Effector CD8-positive, alpha-beta T cell (primary cell): ENCODE data around the gene HCFC1.

Source experiments
- DNase-seq: peaks from one replicate; lab custom pipeline; 2025; lab: John Stamatoyannopoulos, UW
- total RNA-seq, 4 experiments: gene quantifications; one replicate each; lab custom pipeline; 2026; lab: John Stamatoyannopoulos, UW

HCFC1 gene
- total RNA-seq: 127 to 155 (median 133) reads per million in 4 experiments

DNA sequence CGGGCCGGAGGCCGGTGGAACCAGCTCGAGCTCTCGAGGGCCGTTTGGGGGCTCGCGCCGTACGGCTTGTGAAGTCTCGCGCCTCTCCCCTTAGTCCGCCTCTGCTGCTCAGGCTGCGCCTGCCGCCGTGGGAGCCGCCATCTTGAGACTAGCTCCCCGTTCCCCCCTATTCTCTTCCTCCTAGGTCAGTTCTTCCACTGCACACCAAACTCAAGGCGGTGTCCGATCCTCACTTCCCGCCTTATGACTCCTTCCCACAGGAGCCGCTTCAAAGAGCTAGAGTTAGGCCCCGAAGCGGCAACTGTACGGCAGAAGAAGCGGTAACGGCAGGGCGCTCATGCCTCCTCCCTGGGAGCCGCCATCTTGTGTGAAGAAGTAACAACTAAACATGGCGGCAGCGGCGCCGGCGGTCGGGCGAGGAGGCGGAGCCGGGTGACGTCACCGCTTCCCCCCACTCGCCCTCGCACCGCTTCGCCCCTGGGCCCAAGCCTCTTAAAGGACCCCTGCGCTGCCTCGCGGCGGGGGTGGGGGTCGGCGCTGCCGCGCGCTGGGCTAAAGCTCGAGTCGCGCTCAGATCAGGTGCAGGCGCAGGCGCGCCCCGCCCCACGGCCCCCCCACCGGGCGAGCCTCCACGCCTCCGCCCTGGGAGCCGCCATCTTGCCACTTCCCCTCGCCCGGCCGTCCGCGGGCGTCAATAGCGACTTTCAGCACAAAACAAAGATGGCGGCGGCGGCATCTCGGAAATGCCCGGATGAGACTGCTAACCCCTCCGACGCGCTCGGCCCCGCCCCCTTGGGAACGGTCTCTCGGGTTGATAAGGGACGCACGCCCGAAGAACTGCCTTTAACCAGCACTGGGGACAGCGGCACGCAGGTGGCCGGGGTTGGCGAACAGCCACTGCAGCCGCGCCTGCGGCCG, at the start of gene HCFC1:
TSS of gene HCFC1 (minus strand) at position 369 of the 918 bp plus-strand sequence. CDS start 978 bp downstream, outside the sequence.
- peak; percentile 81 for DNase-seq

DNA sequence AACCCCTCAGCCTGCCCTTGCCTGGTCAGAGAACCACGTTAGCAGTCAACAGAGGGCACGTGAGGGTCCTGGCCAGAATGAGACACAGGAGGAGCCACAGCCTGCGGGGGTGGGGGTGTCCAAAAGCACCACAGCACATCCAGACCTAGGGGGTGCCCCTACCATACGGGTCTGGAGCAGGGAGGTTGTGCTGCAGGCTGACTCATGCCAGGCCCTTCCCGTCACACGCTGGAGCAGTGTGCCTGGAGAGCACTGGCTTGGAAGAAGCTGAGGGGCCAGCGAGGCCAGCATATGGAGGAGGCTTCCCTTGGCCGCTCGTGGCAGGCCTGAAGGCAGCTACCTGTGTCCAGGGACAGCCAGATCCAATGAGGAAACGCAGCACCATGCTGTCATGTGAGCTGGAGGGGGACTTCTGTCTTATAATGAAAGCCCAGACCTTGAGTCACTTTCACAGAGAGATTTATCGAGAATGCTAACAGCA, 49.6 kb upstream of the HCFC1 start:
- no peak for DNase-seq

DNA sequence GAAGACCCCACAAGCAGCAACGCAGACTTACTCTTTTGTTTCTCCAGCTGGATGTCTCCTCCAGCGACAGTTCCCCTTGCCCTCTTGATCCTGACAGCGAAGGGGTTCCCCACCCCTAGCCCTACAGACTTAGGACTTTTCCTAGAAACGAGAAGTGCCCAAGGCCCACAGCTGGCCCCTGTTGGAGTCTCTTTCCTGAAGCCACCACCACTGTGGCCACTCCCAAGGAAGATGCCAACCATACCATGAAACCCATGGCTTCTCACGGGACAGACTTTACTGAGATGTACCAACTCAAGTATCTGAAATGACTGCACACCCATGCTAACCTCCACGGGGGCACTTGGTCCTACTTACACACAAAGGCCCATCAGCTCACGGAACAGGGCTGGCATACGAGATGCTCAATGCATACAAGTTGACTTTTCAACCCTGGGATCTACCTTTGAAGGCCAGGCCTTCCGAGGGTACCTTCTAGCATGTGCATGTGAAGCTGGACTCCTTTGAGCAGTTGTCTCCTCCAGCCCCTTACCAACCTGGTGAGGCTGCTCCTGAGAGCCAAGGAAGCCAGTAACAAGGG, 49.0 kb upstream of the HCFC1 start:
- no peak for DNase-seq

DNA sequence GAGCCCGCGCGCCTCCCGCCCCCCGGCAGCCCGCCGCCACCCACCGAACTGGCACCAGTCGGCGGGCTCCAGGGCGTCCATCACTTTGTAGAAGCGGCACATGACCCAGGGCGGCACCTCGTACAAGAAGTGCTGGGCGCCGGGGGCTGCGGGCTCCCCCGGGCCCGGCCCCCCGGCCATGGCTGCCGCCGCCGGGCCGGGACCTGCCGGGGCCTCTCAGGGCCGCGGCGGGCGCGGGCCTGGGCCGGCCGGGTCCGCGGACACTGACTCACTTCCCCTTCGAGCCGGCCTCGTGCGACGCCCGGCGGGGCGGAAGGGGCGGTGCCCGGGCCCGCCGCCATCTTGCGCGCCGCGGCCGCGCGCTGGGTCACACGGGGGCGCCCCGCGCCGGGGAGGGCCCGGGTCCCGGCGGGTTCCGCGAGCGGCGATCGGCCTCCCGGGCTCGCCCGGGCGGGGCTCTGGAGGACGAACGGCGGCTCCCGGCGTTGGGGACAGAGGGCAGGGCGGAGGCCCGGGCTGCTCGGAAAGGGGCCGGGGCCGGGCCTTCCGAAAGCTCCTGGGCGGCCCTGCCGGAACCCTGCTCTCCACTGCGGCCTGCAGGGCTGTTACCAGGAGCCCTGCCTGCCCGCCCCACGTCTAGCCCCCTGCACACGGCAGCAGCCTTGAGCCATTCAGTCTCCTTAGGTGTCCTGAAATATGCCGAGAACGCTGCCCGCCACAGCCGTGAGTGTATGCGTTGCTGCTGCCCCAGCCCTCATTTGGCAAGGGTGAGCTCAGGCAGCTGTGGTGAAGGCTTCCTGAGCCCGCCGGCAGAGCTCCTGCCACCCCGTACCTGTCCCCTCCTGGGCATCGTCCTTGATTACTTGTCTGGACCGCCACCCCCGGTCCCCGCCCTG, 48.3 kb upstream of the HCFC1 start, which contains the start of gene IRAK1:
TSS of gene IRAK1 (minus strand) at position 270 of the 896 bp plus-strand sequence. CDS start at position 180, 90 bp downstream.
- peak; percentile 12 for DNase-seq

DNA sequence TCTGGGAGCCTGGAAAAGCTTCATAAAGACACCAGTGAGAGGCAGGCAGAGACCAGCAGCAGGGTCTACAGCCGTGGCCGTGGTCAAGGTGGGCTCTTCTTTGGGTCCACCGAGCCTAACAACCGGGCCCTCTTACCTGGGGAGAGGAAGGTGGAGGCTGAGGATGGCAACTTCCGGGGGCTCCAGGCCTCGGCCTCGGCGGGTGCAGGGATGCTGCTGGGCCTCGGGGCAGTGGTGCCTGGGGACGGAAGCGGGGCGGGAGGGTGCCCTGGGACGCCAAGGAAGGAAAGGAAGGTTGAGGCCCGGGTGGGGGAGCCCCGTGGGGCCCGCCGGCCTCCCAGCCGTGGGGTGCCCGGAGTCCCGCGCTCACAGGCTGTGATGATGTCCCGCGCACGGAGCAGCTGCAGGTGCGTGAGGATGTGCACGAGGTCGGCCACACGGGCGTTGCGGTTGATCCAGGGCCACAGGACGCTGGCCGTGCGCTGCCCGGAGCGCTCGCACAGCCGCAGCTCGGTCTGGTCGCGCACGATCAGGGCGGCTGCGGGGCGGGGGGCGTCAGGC, 47.5 kb upstream of the HCFC1 start:
- no peak for DNase-seq

DNA sequence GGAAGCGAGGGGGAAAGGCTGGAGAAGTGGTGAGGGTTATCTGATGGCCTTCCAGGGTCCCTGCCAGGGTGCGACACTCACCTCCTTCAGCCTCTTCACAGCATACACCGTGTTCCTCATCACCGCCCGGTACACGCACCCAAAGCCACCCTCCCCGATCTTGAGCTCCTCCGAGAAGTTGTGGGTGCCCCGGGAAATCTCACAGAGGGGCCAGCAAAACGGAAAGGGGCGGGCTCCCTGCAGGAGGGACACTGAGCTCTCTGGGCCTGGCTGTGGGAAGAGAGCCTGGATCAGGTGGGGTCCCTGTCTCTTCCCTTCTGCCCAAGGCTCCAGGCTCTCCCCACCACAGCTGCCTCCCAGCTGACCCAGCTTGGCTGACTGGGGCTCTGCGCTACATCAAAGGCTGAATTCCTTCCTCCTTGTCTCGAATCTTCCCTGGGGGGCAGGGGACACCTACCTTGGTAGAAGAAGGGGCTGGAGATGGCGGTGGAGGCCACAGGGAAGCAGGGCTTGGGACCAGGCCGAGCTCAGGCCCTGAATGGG, 47.0 kb upstream of the HCFC1 start:
- DNase-seq: no peak

DNA sequence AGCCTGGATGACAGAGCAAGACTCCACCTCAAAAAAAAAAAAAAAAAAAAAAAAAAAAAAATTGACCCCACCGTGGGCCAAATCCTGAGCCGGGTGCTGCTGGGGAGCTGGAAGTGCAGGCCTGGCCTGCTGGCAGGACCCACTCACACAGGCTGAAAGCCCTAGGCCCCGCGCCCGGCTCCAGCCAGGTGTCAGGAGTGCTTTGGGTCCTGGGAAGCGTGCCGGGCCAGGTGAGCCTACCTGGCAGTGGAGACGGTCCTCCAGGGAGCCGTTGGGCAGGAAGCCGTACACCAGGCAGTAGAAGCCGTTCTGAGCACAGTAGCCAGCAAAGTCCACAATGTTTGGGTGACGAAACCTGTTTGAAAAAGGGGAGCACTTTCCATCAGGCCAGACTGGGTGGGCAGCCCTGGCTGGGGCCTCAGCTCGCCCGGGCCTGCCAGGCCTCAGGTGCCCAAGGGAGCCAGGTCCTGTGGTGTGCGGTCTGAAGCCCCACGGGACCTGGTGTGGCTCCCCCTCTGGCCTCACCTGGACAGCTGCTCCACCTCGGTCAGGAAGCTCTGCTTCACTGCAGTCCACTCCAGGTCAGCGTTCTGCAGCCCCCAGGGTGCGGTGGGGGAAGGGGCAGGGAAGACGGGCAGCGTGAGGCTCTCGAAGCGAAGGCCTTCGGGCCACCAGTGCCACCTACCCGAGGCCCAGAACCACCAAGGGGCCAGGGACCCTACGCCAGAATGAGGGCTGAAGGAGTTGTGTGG, 46.3 kb upstream of the HCFC1 start:
- DNase-seq: no peak

DNA sequence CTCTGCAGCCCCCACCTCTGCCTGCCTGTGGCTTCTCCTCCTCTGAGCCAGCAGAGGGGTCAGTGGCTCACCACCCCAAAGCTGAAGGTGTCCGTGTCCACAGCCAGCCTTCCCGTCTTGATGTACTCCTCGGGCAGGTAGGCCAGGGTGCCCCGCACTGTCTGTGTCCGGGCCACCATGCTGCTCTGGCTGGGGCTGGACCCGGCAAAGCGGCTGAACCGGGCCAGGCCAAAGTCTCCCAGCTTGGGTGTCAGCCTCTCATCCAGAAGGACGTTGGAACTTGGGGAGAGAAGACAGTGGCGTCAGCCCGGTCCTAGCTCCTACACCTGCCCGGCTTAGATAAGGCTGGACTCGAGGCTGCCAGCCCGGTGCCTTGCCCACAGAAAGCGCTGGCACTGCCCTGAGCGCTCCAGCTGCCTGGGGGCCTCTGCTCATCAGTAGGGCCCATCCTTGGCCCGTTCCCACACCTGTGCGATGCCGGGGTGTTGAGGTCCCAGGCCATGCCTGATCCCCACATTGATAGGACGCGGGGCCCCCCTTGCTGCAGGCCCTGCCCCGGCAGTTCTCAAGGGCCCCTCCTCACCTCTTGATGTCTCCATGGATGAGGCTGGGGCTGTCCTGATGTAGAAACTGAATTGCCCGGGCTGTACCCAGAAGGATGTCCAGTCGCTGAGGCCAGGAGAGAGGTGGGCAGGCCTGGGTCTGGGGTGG, 44.9 kb upstream of the HCFC1 start:
- DNase-seq: no peak

DNA sequence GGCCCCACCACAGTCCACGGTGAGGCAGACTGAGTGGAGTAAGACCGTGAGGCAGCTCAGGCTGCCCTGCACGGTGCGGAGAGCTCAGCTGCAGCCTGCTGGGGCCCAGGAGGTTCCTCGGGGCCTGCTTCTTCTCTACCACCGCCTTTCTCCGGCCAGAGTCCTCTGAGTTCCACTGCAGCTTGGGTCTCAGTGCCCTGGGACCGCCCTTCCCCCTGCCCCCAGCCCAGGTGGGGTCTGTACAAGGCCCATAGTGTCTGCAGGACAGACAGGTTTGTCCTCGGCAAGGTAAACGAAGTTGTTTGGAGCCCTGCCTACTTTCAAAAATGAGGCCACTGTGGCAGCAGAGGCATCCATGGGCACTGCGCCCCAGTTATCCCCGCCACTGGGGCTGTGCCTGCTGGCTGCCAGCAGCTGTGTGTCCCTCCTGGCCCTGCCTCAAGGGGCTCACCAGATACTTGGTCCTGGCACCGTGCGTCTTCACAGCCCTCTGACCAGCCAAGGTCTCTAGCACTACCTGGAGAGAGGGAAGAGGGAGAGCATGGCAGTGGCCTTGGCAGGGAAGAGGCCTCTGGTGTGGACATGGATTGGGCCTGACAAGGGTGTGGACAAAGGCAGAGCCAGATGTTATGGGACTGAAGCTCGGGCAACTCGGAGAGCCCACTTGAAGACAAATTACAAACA, 44.1 kb upstream of the HCFC1 start:
- no peak for DNase-seq

DNA sequence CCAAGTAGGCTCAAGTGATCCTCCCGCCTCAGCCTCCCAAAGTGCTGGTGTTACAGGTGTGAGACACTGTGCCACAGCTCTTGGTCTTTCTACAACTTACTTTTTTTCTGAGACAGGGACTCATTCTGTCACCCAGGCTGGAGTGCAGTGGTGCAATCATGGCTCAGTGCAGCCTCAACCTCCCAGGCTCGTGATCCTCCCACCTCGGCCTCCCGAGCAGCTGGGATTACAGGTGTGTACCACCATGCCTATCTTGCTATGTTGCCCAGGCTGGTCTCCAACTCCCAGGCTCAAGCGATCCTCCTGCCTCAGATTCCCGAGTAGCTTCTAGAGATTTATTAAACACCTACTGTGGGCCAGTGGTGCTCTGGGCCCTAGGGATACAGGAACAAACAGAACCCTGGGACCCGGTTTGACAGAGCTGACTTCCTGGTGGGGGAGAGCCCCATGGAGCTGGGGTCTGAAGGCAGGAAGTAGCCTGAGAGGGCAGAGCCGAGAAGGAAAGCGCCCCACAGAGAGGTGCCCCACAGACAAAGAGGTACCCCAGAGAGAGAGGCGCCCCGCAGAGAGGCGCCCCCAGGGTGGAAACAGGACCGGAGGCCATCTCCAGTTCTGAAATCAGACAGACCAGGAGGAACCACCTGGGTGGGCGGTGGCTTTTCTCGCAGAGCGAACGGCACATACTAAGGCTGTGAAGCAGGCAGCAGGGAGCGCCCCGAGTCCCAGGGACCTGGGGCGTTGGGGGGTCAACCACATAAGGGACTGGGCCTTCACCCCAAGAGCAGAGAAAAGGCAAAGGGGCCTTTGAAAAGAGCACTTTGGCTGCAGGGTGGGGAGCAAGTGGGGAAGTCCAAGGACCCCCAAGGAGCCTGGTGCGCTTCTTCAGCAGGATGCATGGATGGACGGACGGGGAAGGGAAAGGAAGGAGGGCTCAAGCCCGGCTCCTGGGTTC, 43.1 kb upstream of the HCFC1 start:
- DNase-seq: no peak

DNA sequence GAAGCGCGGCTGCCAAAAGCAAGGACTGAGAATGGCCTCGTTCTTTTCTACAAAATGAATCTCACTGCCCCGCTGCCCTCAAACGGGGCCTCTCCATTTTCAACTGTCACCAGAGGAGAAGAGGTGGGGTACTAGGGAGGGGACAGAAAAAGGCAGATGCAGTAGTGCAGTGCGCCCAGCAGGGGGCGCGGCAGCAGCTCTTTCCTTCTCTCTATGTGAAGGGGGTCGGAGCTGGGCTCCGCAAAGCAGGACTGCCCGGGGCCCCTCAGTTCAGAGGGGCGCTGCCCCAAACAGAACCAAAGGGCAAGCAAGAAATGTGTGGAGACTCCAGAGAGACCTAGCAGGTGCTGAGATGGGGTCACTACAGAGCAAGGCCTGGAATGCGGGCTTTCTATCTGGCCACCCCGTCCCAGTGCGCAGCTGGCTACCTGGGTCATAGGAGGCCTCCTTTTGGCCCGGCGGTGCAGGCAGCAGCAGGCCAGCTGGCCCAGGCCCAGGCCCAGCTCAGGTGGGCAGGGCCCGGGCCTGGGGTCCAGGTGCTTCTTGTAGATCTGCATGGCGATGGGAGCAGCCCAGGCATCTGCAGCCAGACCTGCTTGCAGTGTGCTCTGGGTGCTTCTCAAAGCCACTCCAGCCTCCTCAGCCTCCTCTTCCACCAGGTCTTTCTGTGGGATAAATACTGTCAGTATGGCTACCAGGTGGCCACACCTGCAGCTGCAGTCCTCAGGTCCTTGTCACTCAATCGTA, 42.2 kb upstream of the HCFC1 start:
- DNase-seq: peak; percentile 30

DNA sequence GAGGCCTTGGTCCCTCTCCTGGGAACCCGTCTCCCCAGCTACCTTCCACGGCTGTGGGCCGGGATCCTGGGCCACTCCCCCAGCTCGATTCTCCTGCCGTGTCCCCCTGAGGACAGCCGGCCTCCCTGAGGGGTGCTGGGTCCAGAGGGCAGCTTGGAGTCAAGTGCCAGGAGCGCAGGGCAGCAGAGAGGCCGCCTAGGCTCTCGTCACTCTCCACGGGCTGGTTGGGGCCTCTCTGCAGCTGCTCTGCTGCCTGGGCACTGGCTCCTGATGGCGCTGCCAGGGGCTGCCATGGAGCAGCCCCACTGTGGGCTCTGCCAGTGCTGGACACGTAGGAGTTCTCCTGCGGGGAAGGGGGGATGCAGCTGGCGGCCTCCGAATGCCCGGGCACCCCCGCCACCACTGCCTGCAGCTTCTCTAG, 41.4 kb upstream of the HCFC1 start:
- no peak for DNase-seq

DNA sequence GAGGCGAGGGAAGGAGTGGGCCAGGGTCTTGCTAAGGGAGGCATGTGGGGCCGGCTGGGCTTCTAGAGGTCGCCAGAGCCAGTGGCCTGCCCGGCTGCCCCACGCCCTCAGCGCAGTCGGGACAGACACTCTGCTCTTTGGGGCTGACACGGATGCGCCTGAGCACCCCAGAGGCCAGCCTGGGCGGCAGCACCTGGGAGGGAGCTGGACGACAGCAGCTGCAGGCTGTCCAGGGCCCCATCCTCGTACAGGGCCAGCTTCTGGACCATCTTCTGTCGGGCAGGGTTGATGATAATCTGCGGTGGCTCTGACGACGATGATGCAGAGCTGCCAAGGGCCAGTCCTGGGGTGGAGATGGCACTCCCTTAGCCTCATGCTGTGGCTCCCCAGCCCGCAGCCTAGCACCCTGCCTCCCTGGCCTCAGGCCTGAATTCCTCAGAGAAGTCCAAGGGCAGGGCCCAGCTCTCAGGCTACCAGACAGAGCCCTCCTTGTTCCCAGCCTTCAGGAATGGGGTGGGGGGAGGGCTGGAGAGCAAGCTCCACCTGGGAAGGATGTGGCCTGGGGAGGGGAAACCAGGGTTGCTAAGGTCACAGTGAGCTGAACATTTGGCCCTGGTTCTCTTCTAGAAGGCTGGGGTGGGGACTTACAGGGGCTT, 40.8 kb upstream of the HCFC1 start:
- DNase-seq: no peak

DNA sequence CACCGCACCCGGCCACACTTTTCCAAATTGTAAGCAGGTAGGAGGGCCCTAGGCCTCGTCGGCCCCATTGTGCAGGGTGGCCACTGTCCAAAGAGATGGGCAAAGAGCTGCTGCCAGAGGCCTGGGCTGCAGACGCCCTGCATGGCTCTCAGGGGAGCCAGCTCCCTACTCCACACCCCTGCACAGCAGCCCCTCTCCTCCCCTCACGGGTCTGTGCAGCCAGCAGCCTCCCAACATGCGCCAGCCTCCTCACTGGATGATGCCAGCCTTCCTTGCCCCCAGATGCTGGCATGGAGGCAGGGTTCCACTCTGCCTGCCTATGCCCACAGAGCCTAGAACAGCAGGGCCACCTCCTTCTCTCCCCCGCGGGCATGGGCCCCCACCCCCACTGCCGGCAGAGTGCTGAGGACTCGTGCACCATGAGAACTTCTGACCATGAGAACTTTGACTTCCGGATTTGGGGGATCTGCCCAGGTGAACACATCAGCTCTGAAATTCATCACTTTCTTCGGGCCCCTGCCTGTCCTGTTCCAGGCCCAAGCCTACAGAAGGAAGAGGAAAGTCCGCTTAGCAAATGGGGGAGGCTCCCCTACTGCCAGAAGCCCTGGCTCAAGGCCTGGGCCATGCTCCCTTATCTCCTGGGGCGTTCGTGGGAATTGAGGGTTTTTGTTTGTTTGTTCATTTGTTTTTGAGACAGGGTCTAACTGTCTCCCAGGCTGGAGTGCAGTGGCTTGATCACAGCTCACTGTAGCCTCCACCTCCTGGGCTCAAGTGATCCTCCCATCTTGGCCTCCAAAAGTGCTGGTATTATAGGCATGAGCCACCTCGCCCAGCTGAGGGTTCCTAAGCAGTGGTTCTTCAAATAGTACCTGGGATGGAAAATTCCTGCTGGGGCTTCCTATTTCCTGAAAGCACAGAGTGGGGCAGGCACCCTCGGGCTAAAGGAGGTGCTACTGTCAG, 40.0 kb upstream of the HCFC1 start:
- DNase-seq: no peak

DNA sequence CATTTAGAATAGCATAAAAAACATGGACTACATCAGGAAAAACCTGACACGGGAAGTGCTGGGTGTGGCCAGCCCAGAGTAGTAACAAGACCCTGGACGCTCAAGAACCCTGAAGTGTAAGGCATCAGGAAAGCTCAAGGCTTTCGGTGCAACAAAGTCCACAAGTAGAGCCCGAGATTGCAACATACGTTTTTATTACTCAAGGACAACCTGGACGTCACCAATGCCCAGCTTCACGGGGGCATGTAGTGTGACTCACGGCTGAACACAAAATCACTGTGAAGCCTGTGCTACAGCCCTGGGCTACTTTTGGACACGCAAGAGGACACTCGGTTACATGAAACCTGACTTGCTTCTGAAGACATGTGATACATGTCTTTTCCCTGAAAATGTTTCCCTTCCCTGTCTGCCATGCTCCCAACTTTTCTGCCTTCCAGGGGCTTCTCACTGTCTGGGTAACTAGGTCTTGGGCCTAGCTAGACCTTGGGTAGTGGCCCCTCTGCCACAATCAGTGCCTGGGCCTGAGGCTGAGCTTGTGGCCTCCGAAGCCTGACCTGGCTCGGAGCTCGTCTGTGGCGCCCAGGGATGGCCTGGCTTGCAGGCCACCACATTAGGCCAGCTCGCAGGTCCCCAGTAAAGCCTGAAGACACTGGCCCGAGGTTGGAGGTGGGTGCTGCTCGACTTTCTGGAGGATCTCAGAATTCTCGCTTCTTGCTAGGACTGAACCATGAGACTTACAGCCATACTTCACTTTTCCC, 38.9 kb upstream of the HCFC1 start:
- no peak for DNase-seq
